GM12878 (cell line): ENCODE data around the gene DISC1. TPM values are rescaled to one million over a fixed set of nuclear protein-coding genes. Genes with fewer than 3 reads are reported as not detected.

Experiments used
- ATAC-seq: fragments of 200-7000 bp; cut with Tn5 transposase; 3 replicates; pipeline ENCODE4 v1.9.1; 2020; ENCODE audit warnings: mild to moderate bottlenecking, moderate library complexity
- BruUV-seq: library from RNA; stranded (reverse); fragments of 400-500 nt; replicated peaks from 2 replicates; lab custom pipeline; 2021; lab: Mats Ljungman, UMichigan
- CTCF ChIA-PET: fragments of 300-600 bp; sonication (Branson Sonifier 250); formaldehyde crosslinking; extraction: SDS; loops from one replicate; lab custom pipeline; 2021; ENCODE audit warnings: inconsistent platforms; lab: Yijun Ruan, JAX
- POLR2A ChIA-PET: fragments of 350-600 bp; formaldehyde crosslinking; extraction: SDS; loops from one replicate; lab custom pipeline; 2021; ENCODE audit warnings: inconsistent platforms; lab: Charles Lee
- RAD21 ChIA-PET: fragments of 300-600 bp; sonication (Branson Sonifier 250); formaldehyde crosslinking; loops from one replicate; lab custom pipeline; 2023; ENCODE audit warnings: antibody characterized with exemption; ENCODE audit not compliant: unreplicated experiment; lab: Charles Lee
- SMC1A ChIA-PET: fragments of 300-600 bp; sonication (Branson Sonifier 250); formaldehyde crosslinking; loops from one replicate; lab custom pipeline; 2023; ENCODE audit not compliant: unreplicated experiment, uncharacterized antibody; lab: Charles Lee
- DNase-seq: peaks from one replicate; pipeline ENCODE4 v3.0.0-alpha.2; 2011; ENCODE audit warnings: low read depth, low spot score
- FAIRE-seq: peaks from 3 replicates; lab custom pipeline; 2011; peaks lifted over from hg19 to GRCh38; lab: Jason Lieb, UNC
- H2AFZ ChIP-seq: 2 replicates; pipeline ENCODE4 v1.6.0; 2011; ENCODE audit warnings: low read depth, low read length, control low read depth; ENCODE audit not compliant: control insufficient read depth
- H3K27ac ChIP-seq: 2 replicates; pipeline ENCODE4 v1.5.1; 2011; ENCODE audit warnings: control low read depth; ENCODE audit not compliant: control insufficient read depth, insufficient read depth
- H3K27me3 ChIP-seq, 2 experiments: replicated peaks in 1 of 2; 2 replicates each; pipeline versions ENCODE4 v1.6.0 to v1.6.1; 2011; ENCODE audit warnings: low read length in 1 of 2; ENCODE audit not compliant: control insufficient read depth in 2 of 2, insufficient read depth in 2 of 2
- H3K36me3 ChIP-seq, 2 experiments: 2 replicates each; pipeline ENCODE4 v1.5.1; 2011; ENCODE audit warnings: low read length in 1 of 2; ENCODE audit not compliant: control insufficient read depth in 2 of 2, insufficient read depth in 2 of 2
- H3K4me1 ChIP-seq: 2 replicates; pipeline ENCODE4 v1.6.1; 2011; ENCODE audit warnings: mild to moderate bottlenecking, low read length, moderate library complexity, mixed read lengths; ENCODE audit not compliant: control insufficient read depth, insufficient read depth
- H3K4me2 ChIP-seq: 2 replicates; pipeline ENCODE4 v1.6.0; 2011; ENCODE audit warnings: control low read depth; ENCODE audit not compliant: control insufficient read depth, insufficient read depth
- H3K4me3 ChIP-seq: fragments of 200-600 bp; sonication (generic); 2 replicates; pipeline ENCODE4 v1.5.1; 2016
- H3K79me2 ChIP-seq: 2 replicates; pipeline ENCODE4 v1.6.0; 2011; ENCODE audit warnings: low read length; ENCODE audit not compliant: control insufficient read depth, insufficient read depth
- H3K9ac ChIP-seq: 2 replicates; pipeline ENCODE4 v1.8.0; 2011; ENCODE audit warnings: low read length, control low read depth, mixed read lengths; ENCODE audit not compliant: control insufficient read depth, insufficient read depth
- H3K9me3 ChIP-seq: replicated peaks from 3 replicates; pipeline ENCODE4 v1.5.1; 2011; ENCODE audit warnings: mild to moderate bottlenecking, low read length; ENCODE audit not compliant: control insufficient read depth, insufficient read depth
- H4K20me1 ChIP-seq: 2 replicates; pipeline ENCODE4 v1.6.0; 2011; ENCODE audit not compliant: control insufficient read depth, insufficient read depth
- BHLHE40 ChIP-seq, 2 experiments: fragments of 450-650 bp in 1 of 2; IDR thresholded peaks; 2 replicates each; pipeline ENCODE4 v1.6.1; 2011 to 2017; ENCODE audit warnings: low read depth in 2 of 2, borderline replicate concordance in 1 of 2, improper control_type of control experiment in 1 of 2, low read length in 1 of 2, mild to moderate bottlenecking in 1 of 2
- BRCA1 ChIP-seq: IDR thresholded peaks from 2 replicates; pipeline ENCODE4 v1.6.1; 2011; ENCODE audit warnings: low read depth, low read length, improper control_type of control experiment
- EP300 ChIP-seq, 2 experiments: fragments of 150-350 bp in 1 of 2; IDR thresholded peaks; 2 replicates each; pipeline ENCODE4 v1.6.1; 2011 to 2012; ENCODE audit warnings: low read depth in 2 of 2, low read length in 2 of 2, borderline replicate concordance in 1 of 2, improper control_type of control experiment in 1 of 2, inconsistent platforms in 1 of 2; ENCODE audit not compliant: control insufficient read depth in 1 of 2
- EZH2 ChIP-seq: IDR thresholded peaks from 2 replicates; pipeline ENCODE4 v1.6.1; 2012; ENCODE audit warnings: low read depth, mild to moderate bottlenecking, control low read depth, inconsistent platforms, low read length, borderline replicate concordance; ENCODE audit not compliant: control insufficient read depth
- HCFC1 ChIP-seq: fragments of 150-350 bp; IDR thresholded peaks from 2 replicates; pipeline ENCODE4 v1.6.1; 2014; ENCODE audit warnings: low read length
- HDAC6 ChIP-seq: fragments of 200-600 bp; sonication (generic); IDR thresholded peaks from one replicate; pipeline ENCODE4 v1.8.0; 2017; ENCODE audit warnings: antibody characterized with exemption; ENCODE audit not compliant: unreplicated experiment
- POLR2AphosphoS2 ChIP-seq: IDR thresholded peaks from 2 replicates; pipeline ENCODE4 v1.6.1; 2011; ENCODE audit warnings: low read depth, mild to moderate bottlenecking, low read length, improper control_type of control experiment, moderate library complexity
- SMAD5 ChIP-seq: IDR thresholded peaks from 2 replicates; pipeline ENCODE4 v1.6.1; 2016; ENCODE audit warnings: antibody characterized with exemption, low read depth
- SUPT20H ChIP-seq: IDR thresholded peaks from 2 replicates; pipeline ENCODE4 v1.6.1; 2011; ENCODE audit warnings: low read depth, mild to moderate bottlenecking, low read length, moderate library complexity, borderline replicate concordance; ENCODE audit not compliant: control insufficient read depth
- TCF7 ChIP-seq: IDR thresholded peaks from 2 replicates; pipeline ENCODE4 v1.6.1; 2014; ENCODE audit warnings: antibody characterized with exemption, borderline replicate concordance
- ZNF622 ChIP-seq: fragments of 450-650 bp; IDR thresholded peaks from 2 replicates; pipeline ENCODE4 v1.6.1; 2017; ENCODE audit warnings: mild to moderate bottlenecking, inconsistent platforms
- WGBS: methylation state at CpG from one replicate; pipeline ENCODE4 v1.1.6; 2016; ENCODE audit warnings: low lambda C conversion rate; ENCODE audit not compliant: insufficient replicate concordance, insufficient coverage; ENCODE audit errors: missing lambda C conversion rate; 5-methylcytosine and 5-hydroxymethylcytosine counted together
- in situ Hi-C: fragments of 300-500 bp; cut with MboI; formaldehyde crosslinking; loops from 9 replicates; pipeline ENCODE4 v1.14.3; 2018; ENCODE audit warnings: mixed read lengths
- intact Hi-C: fragments of 100-400 bp; cut with micrococcal nuclease; formaldehyde crosslinking; loops from one replicate; pipeline ENCODE4 v1.14.2; 2022; ENCODE audit not compliant: unreplicated experiment
- polyA plus RNA-seq, 11 experiments: library from polyadenylated mRNA; depleted of rRNA in 4 of 11; unstranded in 6 of 11; stranded (reverse) in 5 of 11; fragments of >200 nt; fragmentation: Nextera tagmentation in 4 of 11; fragmentation: Illumina TruSeq in 1 of 11; extraction: Ambion mirVana in 4 of 11; extraction: Trizol in 1 of 11; gene quantifications; 1 replicate in 1 of 11; 2 replicates in 10 of 11; pipeline versions ENCODE4 v1.2.1 to v1.2.3, GENCODE V29; 2011 to 2016; ENCODE audit warnings: inconsistent platforms in 2 of 11, missing spikeins in 2 of 11, low read depth in 1 of 11
- total RNA-seq, 4 experiments: library from RNA; depleted of rRNA in 3 of 4; stranded (reverse); fragments of >200 nt in 3 of 4; fragmentation: Illumina TruSeq in 1 of 4; extraction: Trizol in 1 of 4; gene quantifications; 2 replicates each; pipeline versions ENCODE4 v1.2.1 to v1.2.3, GENCODE V29; 2013 to 2021
- TF ChIP-seq, protein P1 (sequence below): fragments of 450-650 bp; IDR thresholded peaks from 2 replicates; pipeline ENCODE4 v1.6.1; 2017; ENCODE audit warnings: borderline replicate concordance

Gene DISC1
- total and polyA plus RNA-seq, 10 of the 15 experiments (the other 5 are each of a cell fraction or from before 2014, with no cell fraction given): 0.05 to 0.72 (median 0.19) TPM; not detected in 1

DNA sequence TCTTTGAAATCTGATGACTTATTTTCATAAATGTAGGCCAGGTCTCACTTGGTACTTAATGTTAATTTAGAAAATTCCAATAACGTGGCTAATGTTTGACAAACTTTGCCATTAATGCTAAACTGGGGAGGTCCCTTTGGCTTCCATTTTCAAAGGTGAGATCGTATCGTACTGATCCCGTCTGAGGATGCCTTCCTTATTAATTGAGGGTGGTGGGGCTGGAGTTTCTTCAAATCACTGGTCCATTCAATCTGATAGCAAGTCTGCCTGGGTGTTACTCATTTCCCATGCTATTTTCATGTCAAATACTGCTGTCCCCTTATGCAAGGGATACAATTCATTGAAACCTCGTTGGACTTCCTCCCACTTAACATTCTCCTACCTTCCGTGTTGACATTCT, 327.1 kb downstream of the DISC1 start:
- in situ Hi-C loops (no loop called here), intact Hi-C loops (no loop called here)
- no peak for TF ChIP-seq SMAD5
- TF ChIP-seq BRCA1: no peak
- TF ChIP-seq POLR2AphosphoS2: no peak
- no peak for TF ChIP-seq TCF7
- TF ChIP-seq SUPT20H: no peak
- no peak for TF ChIP-seq ZNF622
- no peak for TF ChIP-seq HDAC6
- TF ChIP-seq, protein P1, sequence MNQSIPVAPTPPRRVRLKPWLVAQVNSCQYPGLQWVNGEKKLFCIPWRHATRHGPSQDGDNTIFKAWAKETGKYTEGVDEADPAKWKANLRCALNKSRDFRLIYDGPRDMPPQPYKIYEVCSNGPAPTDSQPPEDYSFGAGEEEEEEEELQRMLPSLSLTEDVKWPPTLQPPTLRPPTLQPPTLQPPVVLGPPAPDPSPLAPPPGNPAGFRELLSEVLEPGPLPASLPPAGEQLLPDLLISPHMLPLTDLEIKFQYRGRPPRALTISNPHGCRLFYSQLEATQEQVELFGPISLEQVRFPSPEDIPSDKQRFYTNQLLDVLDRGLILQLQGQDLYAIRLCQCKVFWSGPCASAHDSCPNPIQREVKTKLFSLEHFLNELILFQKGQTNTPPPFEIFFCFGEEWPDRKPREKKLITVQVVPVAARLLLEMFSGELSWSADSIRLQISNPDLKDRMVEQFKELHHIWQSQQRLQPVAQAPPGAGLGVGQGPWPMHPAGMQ: no peak
- no peak for TF ChIP-seq EZH2
- TF ChIP-seq EP300 (IDR thresholded peaks at IDR 0.05; ENCODE audit: borderline replicate concordance in 1 of 2, control insufficient read depth in 1 of 2, low read depth in 2 of 2, low read length in 2 of 2): no peak
- TF ChIP-seq HCFC1: no peak
- TF ChIP-seq BHLHE40 (IDR thresholded peaks at IDR 0.05; ENCODE audit: borderline replicate concordance in 1 of 2, low read depth in 2 of 2, low read length in 1 of 2): no peak
- no peaks in the 10 kb centered on the region for H4K20me1 ChIP-seq
- H3K27me3 ChIP-seq: no peaks in the 10 kb centered on the region
- WGBS: 39% methylated on average over 6 of the region's 6 CpGs
- FAIRE-seq: no peak
- H3K36me3 ChIP-seq: no peaks in the 10 kb centered on the region
- SMC1A ChIA-PET: no interaction called here
- RAD21 ChIA-PET: no interaction called here
- POLR2A ChIA-PET: no interaction called here
- BruUV-seq: no TSS peak
- H3K4me3 ChIP-seq: no peak overlapping the region
- H3K9me3 ChIP-seq: no peaks in the 10 kb centered on the region
- no peaks in the 10 kb centered on the region for H3K4me1 ChIP-seq
- H2AFZ ChIP-seq: no peak overlapping the region
- no peaks in the 10 kb centered on the region for H3K79me2 ChIP-seq
- no peak overlapping the region for H3K4me2 ChIP-seq
- H3K9ac ChIP-seq: no peak overlapping the region
- ATAC-seq: no peak
- CTCF ChIA-PET: no interaction called here
- no peak for DNase-seq
- H3K27ac ChIP-seq: no peak overlapping the region
